HCT116 (cell line): ENCODE data around the gene DPP9. TPM values are rescaled to one million over a fixed set of nuclear protein-coding genes. Genes with fewer than 3 reads are reported as not detected.

Source experiments
- ATAC-seq: fragments of 200-7000 bp; cut with Tn5 transposase; 2 replicates; pipeline ENCODE4 v1.9.1; 2020; ENCODE audit warnings: mild to moderate bottlenecking, moderate library complexity
- BruUV-seq: library from RNA; stranded (reverse); fragments of 400-500 nt; replicated peaks from 2 replicates; lab custom pipeline; 2021; lab: Mats Ljungman, UMichigan
- CTCF ChIA-PET: fragments of 300-600 bp; sonication (Branson Sonifier 250); formaldehyde crosslinking; loops from one replicate; lab custom pipeline; 2021; ENCODE audit warnings: antibody characterized with exemption; lab: Charles Lee
- POLR2A ChIA-PET: fragments of 300-600, 350-600 bp; sonication (Branson Sonifier 250); formaldehyde crosslinking; loops from one replicate; lab custom pipeline; 2021; ENCODE audit warnings: antibody characterized with exemption; lab: Charles Lee
- RAD21 ChIA-PET, 2 experiments: fragments of 300-600 bp; sonication (Branson Sonifier 250); formaldehyde crosslinking; loops; one replicate each; lab custom pipeline; 2023; ENCODE audit warnings: low total read pairs in 2 of 2; ENCODE audit not compliant: uncharacterized antibody in 2 of 2, unreplicated experiment in 2 of 2, low non-redundant PET in 1 of 2; lab: Charles Lee
- DNase-seq: peaks from one replicate; pipeline ENCODE4 v3.0.0-alpha.2; 2010; ENCODE audit warnings: low read depth, low spot score
- H2AFZ ChIP-seq: fragments of 200-600 bp; shearing (Covaris generic), sonication (generic); 2 replicates; pipeline ENCODE4 v1.6.1; 2017; ENCODE audit warnings: low read depth, mixed run types, mixed read lengths, antibody characterized with exemption, low read length; ENCODE audit not compliant: poor library complexity, severe bottlenecking
- H3K27ac ChIP-seq: 2 replicates; pipeline ENCODE4 v1.5.1; 2012; ENCODE audit warnings: low read depth, low read length
- H3K27me3 ChIP-seq: fragments of 200-600 bp; sonication (generic); 2 replicates; pipeline ENCODE4 v1.6.1; 2016; ENCODE audit warnings: mixed run types, low read length, mixed read lengths; ENCODE audit not compliant: insufficient read depth
- H3K36me3 ChIP-seq, 2 experiments: fragments of 200-500 bp in 1 of 2; fragments of 200-600 bp in 1 of 2; sonication (Bioruptor generic) in 1 of 2; sonication (generic) in 1 of 2; 2 replicates each; pipeline versions ENCODE4 v1.5.1 to v1.6.1; 2014 to 2016; ENCODE audit warnings: low read length in 2 of 2, inconsistent platforms in 1 of 2, mixed read lengths in 1 of 2, mixed run types in 1 of 2; ENCODE audit not compliant: insufficient read depth in 2 of 2, control insufficient read depth in 1 of 2
- H3K4me1 ChIP-seq, 2 experiments: fragments of 200-600 bp in 1 of 2; sonication (generic) in 1 of 2; 2 replicates each; pipeline versions ENCODE4 v1.5.1 to v1.6.1; 2012 to 2017; ENCODE audit warnings: low read length in 2 of 2, inconsistent platforms in 1 of 2, mild to moderate bottlenecking in 1 of 2, mixed read lengths in 1 of 2, mixed run types in 1 of 2, moderate library complexity in 1 of 2; ENCODE audit not compliant: insufficient read depth in 2 of 2, control insufficient read depth in 1 of 2
- H3K4me2 ChIP-seq: fragments of 200-600 bp; sonication (generic); 2 replicates; pipeline ENCODE4 v1.6.1; 2017; ENCODE audit warnings: mixed run types, low read length, mixed read lengths
- H3K4me3 ChIP-seq, 2 experiments: fragments of 200-600 bp in 1 of 2; sonication (generic) in 1 of 2; replicated peaks in 1 of 2; 2 replicates each; pipeline ENCODE4 v1.5.1; 2011 to 2016; ENCODE audit warnings: low read length in 2 of 2, control low read depth in 1 of 2, low read depth in 1 of 2, mild to moderate bottlenecking in 1 of 2, mixed read lengths in 1 of 2, mixed run types in 1 of 2
- H3K79me2 ChIP-seq: fragments of 200-600 bp; sonication (generic); 2 replicates; pipeline ENCODE4 v1.6.1; 2017; ENCODE audit warnings: mild to moderate bottlenecking, mixed run types, low read length, moderate library complexity, mixed read lengths; ENCODE audit not compliant: insufficient read depth
- H3K9ac ChIP-seq: fragments of 200-600 bp; sonication (generic); 2 replicates; pipeline ENCODE4 v1.6.1; 2016; ENCODE audit warnings: low read length, mixed read lengths
- H3K9me2 ChIP-seq: fragments of 200-600 bp; sonication (generic), shearing (Covaris generic); 2 replicates; pipeline ENCODE4 v1.6.1; 2017; ENCODE audit warnings: mixed run types, mild to moderate bottlenecking, moderate library complexity; ENCODE audit not compliant: insufficient read depth
- H3K9me3 ChIP-seq, 2 experiments: fragments of 200-500 bp in 1 of 2; fragments of 200-600 bp in 1 of 2; sonication (Bioruptor generic) in 1 of 2; sonication (generic) in 1 of 2; 2 replicates each; pipeline ENCODE4 v1.6.1; 2014 to 2017; ENCODE audit warnings: low read length in 2 of 2, mixed read lengths in 2 of 2, inconsistent platforms in 1 of 2, low read depth in 1 of 2, mild to moderate bottlenecking in 1 of 2, mixed run types in 1 of 2, moderate library complexity in 1 of 2; ENCODE audit not compliant: control insufficient read depth in 1 of 2, insufficient read depth in 1 of 2
- H4K20me1 ChIP-seq: fragments of 200-600 bp; sonication (generic), shearing (Covaris generic); 2 replicates; pipeline ENCODE4 v1.6.1; 2017; ENCODE audit warnings: mixed run types, mild to moderate bottlenecking, moderate library complexity; ENCODE audit not compliant: insufficient read depth
- CBX3 ChIP-seq: IDR thresholded peaks from 2 replicates; pipeline ENCODE4 v1.6.1; 2012; ENCODE audit warnings: low read depth
- CEBPB ChIP-seq: IDR thresholded peaks from 2 replicates; pipeline ENCODE4 v1.6.1; 2012; ENCODE audit warnings: low read depth
- ELF1 ChIP-seq: IDR thresholded peaks from 2 replicates; pipeline ENCODE4 v1.6.1; 2012; ENCODE audit warnings: low read depth, borderline replicate concordance
- FOSL1 ChIP-seq: IDR thresholded peaks from 2 replicates; pipeline ENCODE4 v1.6.1; 2012; ENCODE audit warnings: low read depth
- JUND ChIP-seq: IDR thresholded peaks from 2 replicates; pipeline ENCODE4 v1.6.1; 2012
- POLR2A ChIP-seq: IDR thresholded peaks from 2 replicates; pipeline ENCODE4 v1.7.0; 2011; ENCODE audit warnings: borderline replicate concordance; ENCODE audit not compliant: insufficient read depth, insufficient read length; ENCODE audit errors: extremely low read depth
- YY1 ChIP-seq: IDR thresholded peaks from 2 replicates; pipeline ENCODE4 v1.6.1; 2011; ENCODE audit warnings: low read length, low read depth, moderate library complexity, mild to moderate bottlenecking; ENCODE audit not compliant: insufficient replicate concordance; ENCODE audit errors: extremely low read depth
- intact Hi-C: fragments of 100-400 bp; cut with micrococcal nuclease; formaldehyde crosslinking; loops from 2 replicates; pipeline ENCODE4 v1.10.0; 2022
- total RNA-seq: library from RNA; stranded (reverse); gene quantifications from one replicate; pipeline ENCODE4 v1.2.1, GENCODE V29; 2021; ENCODE audit not compliant: unreplicated experiment
- TF ChIP-seq, protein P1 (sequence below), 3 experiments: fragments of 200-600 bp in 1 of 3; sonication (generic) in 1 of 3; IDR thresholded peaks in 2 of 3; conservative IDR thresholded peaks in 1 of 3; 2 replicates each; pipeline ENCODE4 v1.5.1; 2012 to 2017; ENCODE audit warnings: low read depth in 2 of 3, low read length in 2 of 3, antibody characterized with exemption in 1 of 3, borderline replicate concordance in 1 of 3, control low read depth in 1 of 3, mild to moderate bottlenecking in 1 of 3, mixed read lengths in 1 of 3, mixed run types in 1 of 3, moderate library complexity in 1 of 3; ENCODE audit not compliant: insufficient read depth in 1 of 3
- TF ChIP-seq, protein P2 (sequence below): IDR thresholded peaks from 2 replicates; pipeline ENCODE4 v1.6.1; 2012; ENCODE audit warnings: low read depth

DPP9 gene
- total RNA-seq, 1 experiment from 2014 or later = 67.6 TPM

DNA sequence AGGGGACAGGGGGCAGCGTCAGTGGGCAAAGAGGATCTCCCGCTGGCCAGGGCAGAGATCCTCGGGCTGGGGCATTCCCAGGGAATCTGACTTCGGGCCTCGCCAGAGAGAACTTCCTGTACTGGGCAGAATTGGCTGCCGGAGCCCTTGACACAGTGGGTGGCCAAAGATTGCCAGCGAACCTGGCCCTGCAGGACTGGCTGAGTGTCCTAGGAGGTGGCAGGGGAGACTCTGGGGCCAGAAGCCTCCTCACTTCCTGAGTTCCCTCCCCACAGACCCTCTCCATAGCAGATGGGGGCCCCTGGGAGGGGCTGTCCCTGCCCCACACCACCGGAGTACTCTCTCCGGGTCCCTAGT is 19.3 kb downstream of the DPP9 start:
- Histone ChIP-seq H4K20me1 (no peaks in the 10 kb centered on the region), H3K9me3 (no peaks in the 10 kb centered on the region), H3K4me3 (no peak overlapping the region), H3K9me2 (no peaks in the 10 kb centered on the region), H3K4me1 (peaks cover 0 to 5% of the 10 kb centered on the region in 2 experiments; a peak in 1 of 4 replicates), H3K27ac (no peak overlapping the region), H3K79me2 (0 out of 2 replicates have a peak, but pooled peaks cover 3% of the 10 kb centered on the region), H3K27me3 (no peaks in the 10 kb centered on the region), H3K4me2 (no peak overlapping the region), H3K36me3 (peaks cover 12 to 56% of the 10 kb centered on the region in 2 experiments), H3K9ac (no peak overlapping the region), H2AFZ (no peak overlapping the region)
- no peak for TF ChIP-seq CBX3
- TF ChIP-seq YY1 = no peak
- TF ChIP-seq JUND = no peak
- TF ChIP-seq, protein P1, sequence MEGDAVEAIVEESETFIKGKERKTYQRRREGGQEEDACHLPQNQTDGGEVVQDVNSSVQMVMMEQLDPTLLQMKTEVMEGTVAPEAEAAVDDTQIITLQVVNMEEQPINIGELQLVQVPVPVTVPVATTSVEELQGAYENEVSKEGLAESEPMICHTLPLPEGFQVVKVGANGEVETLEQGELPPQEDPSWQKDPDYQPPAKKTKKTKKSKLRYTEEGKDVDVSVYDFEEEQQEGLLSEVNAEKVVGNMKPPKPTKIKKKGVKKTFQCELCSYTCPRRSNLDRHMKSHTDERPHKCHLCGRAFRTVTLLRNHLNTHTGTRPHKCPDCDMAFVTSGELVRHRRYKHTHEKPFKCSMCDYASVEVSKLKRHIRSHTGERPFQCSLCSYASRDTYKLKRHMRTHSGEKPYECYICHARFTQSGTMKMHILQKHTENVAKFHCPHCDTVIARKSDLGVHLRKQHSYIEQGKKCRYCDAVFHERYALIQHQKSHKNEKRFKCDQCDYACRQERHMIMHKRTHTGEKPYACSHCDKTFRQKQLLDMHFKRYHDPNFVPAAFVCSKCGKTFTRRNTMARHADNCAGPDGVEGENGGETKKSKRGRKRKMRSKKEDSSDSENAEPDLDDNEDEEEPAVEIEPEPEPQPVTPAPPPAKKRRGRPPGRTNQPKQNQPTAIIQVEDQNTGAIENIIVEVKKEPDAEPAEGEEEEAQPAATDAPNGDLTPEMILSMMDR (IDR thresholded peaks at IDR 0.05 in 2 of 3, conservative IDR thresholded peaks at IDR 0.05 in 1 of 3; ENCODE audit: borderline replicate concordance in 1 of 3, insufficient read depth in 1 of 3, low read depth in 2 of 3, low read length in 2 of 3) = no peak
- TF ChIP-seq POLR2A = no peak
- TF ChIP-seq ELF1 = no peak
- no peak for TF ChIP-seq CEBPB
- TF ChIP-seq, protein P2, sequence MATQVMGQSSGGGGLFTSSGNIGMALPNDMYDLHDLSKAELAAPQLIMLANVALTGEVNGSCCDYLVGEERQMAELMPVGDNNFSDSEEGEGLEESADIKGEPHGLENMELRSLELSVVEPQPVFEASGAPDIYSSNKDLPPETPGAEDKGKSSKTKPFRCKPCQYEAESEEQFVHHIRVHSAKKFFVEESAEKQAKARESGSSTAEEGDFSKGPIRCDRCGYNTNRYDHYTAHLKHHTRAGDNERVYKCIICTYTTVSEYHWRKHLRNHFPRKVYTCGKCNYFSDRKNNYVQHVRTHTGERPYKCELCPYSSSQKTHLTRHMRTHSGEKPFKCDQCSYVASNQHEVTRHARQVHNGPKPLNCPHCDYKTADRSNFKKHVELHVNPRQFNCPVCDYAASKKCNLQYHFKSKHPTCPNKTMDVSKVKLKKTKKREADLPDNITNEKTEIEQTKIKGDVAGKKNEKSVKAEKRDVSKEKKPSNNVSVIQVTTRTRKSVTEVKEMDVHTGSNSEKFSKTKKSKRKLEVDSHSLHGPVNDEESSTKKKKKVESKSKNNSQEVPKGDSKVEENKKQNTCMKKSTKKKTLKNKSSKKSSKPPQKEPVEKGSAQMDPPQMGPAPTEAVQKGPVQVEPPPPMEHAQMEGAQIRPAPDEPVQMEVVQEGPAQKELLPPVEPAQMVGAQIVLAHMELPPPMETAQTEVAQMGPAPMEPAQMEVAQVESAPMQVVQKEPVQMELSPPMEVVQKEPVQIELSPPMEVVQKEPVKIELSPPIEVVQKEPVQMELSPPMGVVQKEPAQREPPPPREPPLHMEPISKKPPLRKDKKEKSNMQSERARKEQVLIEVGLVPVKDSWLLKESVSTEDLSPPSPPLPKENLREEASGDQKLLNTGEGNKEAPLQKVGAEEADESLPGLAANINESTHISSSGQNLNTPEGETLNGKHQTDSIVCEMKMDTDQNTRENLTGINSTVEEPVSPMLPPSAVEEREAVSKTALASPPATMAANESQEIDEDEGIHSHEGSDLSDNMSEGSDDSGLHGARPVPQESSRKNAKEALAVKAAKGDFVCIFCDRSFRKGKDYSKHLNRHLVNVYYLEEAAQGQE = no peak
- no peak for TF ChIP-seq FOSL1
- no peak for ATAC-seq
- DNase-seq = no peak
- intact Hi-C loops = no loop called here
- no TSS peak for BruUV-seq
- RAD21 ChIA-PET = no interaction called here
- POLR2A ChIA-PET = no interaction called here
- CTCF ChIA-PET = no interaction called here
